Nephron (organoid): ENCODE data around the gene SRP19.
A peak's percentile ranks its signal among the peaks of the same experiment; 100 is the strongest.

Source experiments
- H3K27ac Mint-ChIP-seq, 3 experiments: 2 replicates each; pipeline ENCODE4 v1.8.0; 2020; ENCODE audit warnings: mixed read lengths in 3 of 3, mild to moderate bottlenecking in 2 of 3, moderate library complexity in 1 of 3
- H3K27me3 Mint-ChIP-seq: 2 replicates; pipeline ENCODE4 v1.8.0; 2021; ENCODE audit warnings: low read depth, mild to moderate bottlenecking, moderate library complexity, mixed read lengths
- H3K36me3 Mint-ChIP-seq: 2 replicates; pipeline ENCODE4 v1.8.0; 2020; ENCODE audit warnings: low read depth, mixed read lengths
- H3K4me1 Mint-ChIP-seq: 2 replicates; pipeline ENCODE4 v1.8.0; 2020; ENCODE audit warnings: mixed read lengths
- H3K4me3 Mint-ChIP-seq, 3 experiments: 2 replicates each; pipeline ENCODE4 v1.8.0; 2020; ENCODE audit warnings: mild to moderate bottlenecking in 3 of 3, mixed read lengths in 3 of 3, moderate library complexity in 2 of 3
- H3K9me3 Mint-ChIP-seq: 2 replicates; pipeline ENCODE4 v1.8.0; 2020; ENCODE audit warnings: mixed read lengths
- TF ChIP-seq, protein P1 (sequence below), 3 experiments: fragments of 200-600 bp; sonication (generic); IDR thresholded peaks; one replicate each; pipeline ENCODE4 v1.5.0; 2021; ENCODE audit warnings: antibody characterized with exemption in 3 of 3; ENCODE audit not compliant: unreplicated experiment in 3 of 3

SRP19 gene

DNA sequence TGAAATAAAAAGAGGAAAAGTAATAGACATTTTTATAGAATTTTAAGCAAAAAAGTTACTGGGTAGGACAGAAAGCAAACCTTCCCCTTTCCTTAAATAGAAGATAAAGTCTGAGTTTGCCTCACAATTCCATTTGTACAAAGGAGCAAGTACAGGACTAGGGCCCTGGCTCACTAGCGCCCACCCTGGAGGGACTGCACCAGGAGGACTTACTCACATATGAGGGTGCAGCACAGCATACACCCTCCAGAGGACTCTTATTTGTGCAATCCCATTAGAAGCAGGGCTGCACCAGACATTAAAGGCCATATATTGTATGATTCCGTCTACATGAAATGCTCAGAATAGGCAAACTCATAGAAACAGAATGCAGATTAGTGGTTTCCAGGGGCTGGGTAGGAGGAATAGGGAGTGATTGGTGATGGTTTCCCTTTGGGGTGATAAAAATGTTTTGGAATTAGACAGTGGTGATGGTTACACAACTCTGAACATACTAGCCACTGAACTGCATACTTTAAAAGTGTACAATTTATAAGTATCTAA is 56.4 kb downstream of the SRP19 start:
- Mint-ChIP-seq H3K36me3 (peaks cover 50% of the 10 kb centered on the region), H3K4me1 (peaks cover 27% of the 10 kb centered on the region), H3K27ac (no peak overlapping the region), H3K27me3 (no peaks in the 10 kb centered on the region), H3K4me3 (peak overlapping the region; percentile 11 to 59 (median 20)), H3K9me3 (no peaks in the 10 kb centered on the region)
- TF ChIP-seq, protein P1, sequence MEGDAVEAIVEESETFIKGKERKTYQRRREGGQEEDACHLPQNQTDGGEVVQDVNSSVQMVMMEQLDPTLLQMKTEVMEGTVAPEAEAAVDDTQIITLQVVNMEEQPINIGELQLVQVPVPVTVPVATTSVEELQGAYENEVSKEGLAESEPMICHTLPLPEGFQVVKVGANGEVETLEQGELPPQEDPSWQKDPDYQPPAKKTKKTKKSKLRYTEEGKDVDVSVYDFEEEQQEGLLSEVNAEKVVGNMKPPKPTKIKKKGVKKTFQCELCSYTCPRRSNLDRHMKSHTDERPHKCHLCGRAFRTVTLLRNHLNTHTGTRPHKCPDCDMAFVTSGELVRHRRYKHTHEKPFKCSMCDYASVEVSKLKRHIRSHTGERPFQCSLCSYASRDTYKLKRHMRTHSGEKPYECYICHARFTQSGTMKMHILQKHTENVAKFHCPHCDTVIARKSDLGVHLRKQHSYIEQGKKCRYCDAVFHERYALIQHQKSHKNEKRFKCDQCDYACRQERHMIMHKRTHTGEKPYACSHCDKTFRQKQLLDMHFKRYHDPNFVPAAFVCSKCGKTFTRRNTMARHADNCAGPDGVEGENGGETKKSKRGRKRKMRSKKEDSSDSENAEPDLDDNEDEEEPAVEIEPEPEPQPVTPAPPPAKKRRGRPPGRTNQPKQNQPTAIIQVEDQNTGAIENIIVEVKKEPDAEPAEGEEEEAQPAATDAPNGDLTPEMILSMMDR (IDR thresholded peaks at IDR 0.05; ENCODE audit: unreplicated experiment in 3 of 3) = no peak

DNA sequence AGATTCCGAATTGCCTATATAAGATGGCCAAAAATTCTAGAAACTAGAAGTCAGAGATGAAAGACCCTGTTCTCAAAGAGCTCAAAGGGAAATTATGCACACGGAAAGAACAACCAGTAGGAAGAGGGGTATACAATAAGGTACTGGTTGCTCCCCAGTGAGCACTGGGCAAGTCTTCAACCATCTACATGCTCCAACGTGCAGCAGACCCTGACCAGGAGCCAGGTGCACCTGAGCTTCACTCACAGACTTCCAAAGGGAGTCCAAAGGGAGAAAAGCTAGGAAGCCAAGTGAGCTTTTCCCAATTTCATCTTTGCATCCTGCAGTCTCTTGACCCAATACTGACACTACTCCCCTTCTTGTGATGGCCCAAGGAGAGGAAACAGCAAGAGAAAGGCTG is 57.0 kb downstream of the SRP19 start:
- Mint-ChIP-seq H3K27me3 (peaks cover 2% of the 10 kb centered on the region), H3K4me3 (peak overlapping the region in 1 of 3 experiments; percentile 59), H3K4me1 (peaks cover 30% of the 10 kb centered on the region), H3K27ac (no peak overlapping the region), H3K9me3 (no peaks in the 10 kb centered on the region), H3K36me3 (peaks cover 46% of the 10 kb centered on the region)
- TF ChIP-seq, protein P1 (IDR thresholded peaks at IDR 0.05; ENCODE audit: unreplicated experiment in 3 of 3) = no peak

DNA sequence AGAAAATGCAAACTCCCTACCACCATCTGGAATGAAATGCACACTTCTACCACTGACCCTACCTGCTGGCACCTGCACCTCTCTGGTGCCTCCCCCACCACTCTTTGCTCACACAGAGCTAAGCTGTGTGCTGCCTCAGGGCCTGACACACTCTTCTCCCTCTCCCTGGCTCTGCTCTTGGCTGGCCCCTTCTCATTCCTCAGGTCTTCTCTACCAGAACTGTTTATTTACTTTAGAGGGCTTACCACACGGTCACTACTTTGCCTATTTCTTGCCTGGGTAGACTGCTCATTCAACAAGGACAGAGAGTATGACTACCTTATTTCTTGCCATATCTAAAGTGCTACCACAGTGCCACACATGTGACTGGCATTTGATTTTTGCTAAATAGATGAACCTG is 57.6 kb downstream of the SRP19 start:
- H3K27me3 Mint-ChIP-seq = peaks cover 7% of the 10 kb centered on the region
- TF ChIP-seq, protein P1 (IDR thresholded peaks at IDR 0.05; ENCODE audit: unreplicated experiment in 3 of 3) = no peak
- peaks cover 41% of the 10 kb centered on the region for H3K36me3 Mint-ChIP-seq
- no peaks in the 10 kb centered on the region for H3K9me3 Mint-ChIP-seq
- peaks cover 36% of the 10 kb centered on the region for H3K4me1 Mint-ChIP-seq
- peak overlapping the region in 2 of 3 experiments; percentile 11 to 51 for H3K4me3 Mint-ChIP-seq
- no peak overlapping the region for H3K27ac Mint-ChIP-seq
